Stimulated activated naive CD8-positive, alpha-beta T cell treated with anti-CD3 and anti-CD28 coated beads, Interleukin-15, amount 100 ng/mL, for 72 hours (primary cell): ENCODE measurements around the gene SERPINB6.
"Not testable (repeated sequence)": the region's sequence is repeated elsewhere in the genome, so short reads cannot be mapped to it uniquely, and the experiment has no call there.

ENCODE experiments used
- ATAC-seq: fragments of 150-1000 bp; cut with Tn5 transposase; 2 replicates; pipeline ENCODE4 v1.10.0; 2021; ENCODE audit warnings: mild to moderate bottlenecking, moderate library complexity
- DNase-seq, 2 donors: peaks; one replicate each; pipeline ENCODE4 v3.0.0; 2021 to 2022
- H3K27ac Mint-ChIP-seq, 2 donors: one replicate each; pipeline ENCODE4 v1.8.0; 2022; ENCODE audit warnings: mild to moderate bottlenecking in 2 of 2, mixed read lengths in 2 of 2, moderate library complexity in 2 of 2
- H3K27me3 Mint-ChIP-seq: one replicate; pipeline ENCODE4 v1.8.0; 2022; ENCODE audit warnings: mixed read lengths
- H3K4me1 Mint-ChIP-seq: one replicate; pipeline ENCODE4 v1.8.0; 2022; ENCODE audit warnings: mild to moderate bottlenecking, mixed read lengths
- H3K4me3 Mint-ChIP-seq, 2 donors: one replicate each; pipeline ENCODE4 v1.8.0; 2022; ENCODE audit warnings: mild to moderate bottlenecking in 2 of 2, mixed read lengths in 2 of 2, moderate library complexity in 1 of 2
- H3K9me3 Mint-ChIP-seq, 2 donors: one replicate each; pipeline ENCODE4 v1.8.0; 2022; ENCODE audit warnings: mixed read lengths in 2 of 2

The SERPINB6 gene

DNA sequence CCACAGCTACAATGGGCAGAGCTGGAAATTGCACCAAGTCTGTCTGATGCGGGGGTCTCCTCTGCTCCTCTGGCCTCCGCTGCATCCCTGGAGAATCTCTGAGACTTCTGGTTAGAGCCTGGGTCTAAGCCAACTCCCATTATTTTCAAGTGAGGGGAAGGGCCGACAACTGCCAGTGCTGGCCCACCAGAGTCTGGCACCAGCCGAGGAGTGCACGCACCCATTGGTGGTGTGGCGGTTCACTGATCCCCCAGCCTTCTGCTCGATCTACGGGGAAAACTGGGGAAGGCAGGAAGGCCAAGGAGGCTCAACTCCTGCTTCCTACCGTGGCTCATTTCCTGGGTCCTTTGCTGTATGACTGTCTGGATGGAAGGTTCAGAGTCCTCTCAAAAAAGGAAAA, 34.5 kb upstream of the SERPINB6 start:
- H3K27ac Mint-ChIP-seq = no peak overlapping the region
- no peak overlapping the region for H3K4me3 Mint-ChIP-seq
- H3K4me1 Mint-ChIP-seq = peaks cover 38% of the 10 kb centered on the region
- DNase-seq = no peak
- no peak for ATAC-seq
- no peaks in the 10 kb centered on the region for H3K27me3 Mint-ChIP-seq
- H3K9me3 Mint-ChIP-seq = peaks cover 8% of the 10 kb centered on the region in 2 donors

DNA sequence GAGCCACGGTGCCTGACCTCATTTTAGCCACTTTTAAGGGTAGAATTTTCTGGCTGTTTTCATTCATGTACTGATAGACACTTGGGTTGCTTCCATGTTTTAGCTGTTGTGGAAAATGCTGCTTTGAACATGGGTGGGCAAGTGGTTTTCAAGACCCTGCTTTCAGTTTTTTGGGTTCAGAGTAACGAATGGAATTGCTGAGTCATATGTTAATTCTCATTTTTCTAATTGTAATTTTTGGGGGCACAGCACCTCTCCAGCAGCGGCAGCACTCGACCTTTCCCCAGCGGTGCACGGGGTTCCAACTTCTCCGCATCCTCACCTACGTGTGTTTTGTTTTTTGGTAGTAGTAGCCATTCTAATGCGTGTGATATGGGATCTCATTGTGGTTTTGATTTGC, 33.7 kb upstream of the SERPINB6 start:
- DNase-seq (no peak), ATAC-seq (no peak)
- H3K27ac Mint-ChIP-seq = no peak overlapping the region
- no peak overlapping the region for H3K4me3 Mint-ChIP-seq
- H3K4me1 Mint-ChIP-seq = peaks cover 41% of the 10 kb centered on the region
- H3K9me3 Mint-ChIP-seq = peaks cover 0 to under 1% of the 10 kb centered on the region in 2 donors
- no peaks in the 10 kb centered on the region for H3K27me3 Mint-ChIP-seq

DNA sequence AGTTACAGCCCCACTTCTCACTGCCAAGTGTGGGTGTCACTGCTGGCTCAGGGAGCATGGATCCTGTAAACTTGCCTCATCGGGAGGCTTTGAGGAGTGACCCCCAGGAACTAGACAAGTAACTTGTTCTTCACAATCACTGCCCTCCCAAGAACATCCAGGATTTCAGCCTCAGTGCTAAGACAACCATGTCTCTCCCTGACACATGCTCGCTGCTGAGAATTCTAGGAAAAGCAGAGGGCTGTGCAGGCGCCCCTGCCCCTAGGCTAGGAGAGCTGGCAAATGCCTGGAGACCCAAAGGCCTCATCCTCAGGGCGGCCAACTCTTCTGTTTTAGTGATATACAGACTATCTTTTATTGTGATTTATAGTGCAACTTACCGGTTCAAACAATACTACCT, 31.9 kb upstream of the SERPINB6 start:
- ATAC-seq, DNase-seq, H3K27ac Mint-ChIP-seq, H3K27me3 Mint-ChIP-seq, H3K4me3 Mint-ChIP-seq, H3K9me3 Mint-ChIP-seq: not testable (repeated sequence)
- peaks cover 42% of the 10 kb centered on the region for H3K4me1 Mint-ChIP-seq

DNA sequence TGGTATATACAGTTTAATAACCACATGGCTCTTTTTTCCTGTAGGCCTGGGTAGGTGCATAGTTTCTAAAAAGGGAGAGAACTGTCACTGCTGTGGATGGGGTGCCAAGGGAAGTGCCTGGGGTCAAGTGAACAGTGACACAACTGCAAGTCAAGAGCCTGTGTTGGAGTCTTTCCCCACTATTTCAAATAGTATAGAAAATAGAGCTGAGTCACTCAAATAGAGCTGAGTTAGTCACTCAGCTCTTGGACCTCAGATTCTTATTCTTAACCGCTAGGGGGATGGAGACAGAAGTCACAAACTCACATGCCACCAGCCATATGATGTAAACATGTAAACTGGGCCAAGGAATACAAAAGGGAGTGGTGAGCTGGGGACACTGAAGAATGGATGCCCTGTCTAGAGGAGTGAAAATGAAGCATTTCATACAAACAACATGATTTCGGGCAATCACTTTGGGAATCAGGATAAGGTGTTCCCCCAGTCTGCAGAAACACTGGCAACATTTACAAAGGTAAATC, 30.5 kb upstream of the SERPINB6 start:
- Mint-ChIP-seq H3K4me3 (no peak overlapping the region), H3K27me3 (no peaks in the 10 kb centered on the region), H3K4me1 (peaks cover 46% of the 10 kb centered on the region), H3K9me3 (no peaks in the 10 kb centered on the region), H3K27ac (no peak overlapping the region)
- DNase-seq = no peak
- no peak for ATAC-seq

DNA sequence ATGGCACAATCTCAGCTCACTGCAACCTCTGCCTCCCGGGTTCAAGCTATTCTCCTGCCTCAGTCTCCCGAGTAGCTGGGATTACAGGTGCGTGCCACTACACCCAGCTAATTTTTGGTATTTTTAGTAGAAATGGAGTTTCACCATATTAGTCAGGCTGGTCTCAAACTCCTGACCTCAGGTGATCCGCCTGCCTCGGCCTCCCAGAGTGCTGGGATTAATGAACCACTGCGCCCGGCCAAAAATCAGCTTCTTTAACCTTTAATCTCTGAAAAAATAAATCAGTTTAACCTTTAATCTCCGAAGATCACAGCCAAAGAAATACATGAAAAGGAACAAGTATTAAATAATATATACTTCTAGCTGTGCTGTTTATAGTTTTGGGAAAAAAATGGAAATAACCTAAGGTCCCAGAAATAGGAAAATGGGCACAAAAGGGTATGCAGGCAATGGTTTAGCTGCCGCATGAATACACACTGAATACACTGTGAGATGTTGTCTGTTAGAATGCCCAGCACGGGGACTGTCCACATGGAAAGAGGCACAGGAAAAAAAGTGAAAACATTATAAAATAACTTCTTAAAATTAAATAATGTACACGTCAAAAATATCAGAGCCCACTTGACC, 29.9 kb upstream of the SERPINB6 start:
- peak overlapping the region; percentile 91 to 94 for H3K4me3 Mint-ChIP-seq
- no peak for ATAC-seq
- peaks cover 46% of the 10 kb centered on the region for H3K4me1 Mint-ChIP-seq
- H3K9me3 Mint-ChIP-seq = no peaks in the 10 kb centered on the region
- no peak for DNase-seq
- H3K27ac Mint-ChIP-seq = no peak overlapping the region
- H3K27me3 Mint-ChIP-seq = no peaks in the 10 kb centered on the region

DNA sequence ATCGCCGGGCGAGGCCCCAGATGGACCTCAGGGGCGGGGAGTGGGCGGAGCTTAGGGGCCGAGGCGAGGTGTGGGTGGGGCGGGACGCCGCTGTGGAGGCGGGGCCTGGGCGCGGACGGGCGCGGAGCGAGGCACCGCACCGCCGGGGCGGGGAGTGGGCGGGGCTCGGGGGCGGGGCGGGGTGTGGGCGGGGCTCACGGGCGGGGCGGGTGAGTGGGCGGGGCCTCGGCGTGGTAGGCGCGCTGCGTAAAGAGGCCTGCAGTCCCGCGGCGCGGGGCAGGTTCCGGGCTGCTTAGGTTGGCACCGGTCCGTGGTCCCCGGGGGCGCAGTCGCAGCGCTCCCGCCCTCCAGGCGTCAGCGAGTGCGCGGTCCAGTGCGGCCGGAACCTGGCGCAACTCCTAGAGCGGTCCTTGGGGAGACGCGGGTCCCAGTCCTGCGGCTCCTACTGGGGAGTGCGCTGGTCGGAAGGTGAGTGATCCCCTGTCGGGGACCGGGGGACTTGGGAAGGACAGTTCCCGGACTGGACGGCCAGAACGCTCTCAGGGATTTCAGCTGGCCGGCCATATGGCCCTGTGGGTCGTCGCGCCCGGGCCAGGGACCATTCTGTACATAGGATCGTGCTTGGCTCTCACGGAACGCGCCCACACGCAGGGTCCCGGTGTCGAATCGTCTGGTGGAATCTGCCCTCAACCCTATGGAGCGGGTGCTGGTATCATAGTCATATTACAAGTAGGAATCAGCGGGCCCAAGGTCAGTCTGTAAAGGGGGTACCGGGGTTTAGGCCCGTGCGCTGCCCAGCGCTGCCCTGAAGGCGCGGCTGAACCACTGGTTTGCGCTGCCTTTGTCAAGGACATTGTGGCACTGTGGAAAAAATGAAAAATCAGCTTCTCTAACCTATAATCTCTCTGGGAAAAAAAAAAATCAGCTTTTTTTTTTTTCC, 28.5 kb upstream of the SERPINB6 start, which contains the start of gene NQO2:
TSS of gene NQO2 (plus strand) at position 277 of the 940 bp plus-strand sequence. CDS start 6,659 bp downstream, outside the sequence.
- Mint-ChIP-seq H3K9me3 (no peaks in the 10 kb centered on the region), H3K27ac (peak within 1 kb of the TSS; percentile 97 to 99), H3K4me3 (peak within 1 kb of the TSS; percentile 95 to 98), H3K4me1 (peaks cover 37% of the 10 kb centered on the region), H3K27me3 (no peaks in the 10 kb centered on the region)
- ATAC-seq (peak; percentile 81), DNase-seq (peak; percentile 90 to 92)

DNA sequence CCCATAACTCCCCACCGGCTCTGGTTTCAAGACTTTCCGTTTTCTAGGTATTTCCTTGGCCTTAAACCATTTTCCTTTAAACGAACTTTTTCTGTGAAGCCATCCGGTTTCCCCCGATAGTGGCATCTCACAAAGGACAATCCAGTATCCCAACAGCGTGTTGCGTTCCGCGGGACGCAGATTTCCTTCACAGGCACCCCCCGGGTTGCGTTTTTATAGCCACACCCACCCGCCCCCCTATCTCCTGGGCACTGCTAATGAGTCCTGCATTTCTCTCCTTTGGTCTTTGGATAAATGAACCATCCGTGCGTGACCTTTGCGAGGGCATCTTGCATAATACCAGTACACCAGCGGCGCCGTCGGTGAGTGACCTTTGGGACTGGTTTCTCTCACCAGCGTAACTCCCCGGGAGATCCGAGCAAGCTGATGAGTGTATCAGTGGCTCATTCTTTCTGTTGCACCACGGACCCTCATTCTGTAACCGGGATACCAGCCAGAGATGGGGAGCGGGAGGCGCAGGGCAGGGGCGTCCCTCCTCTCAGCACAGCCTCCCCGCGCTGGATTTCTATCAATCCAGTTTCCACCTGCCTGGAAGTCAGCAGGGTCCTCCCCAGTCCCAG, 27.7 kb upstream of the SERPINB6 start:
- no peaks in the 10 kb centered on the region for H3K9me3 Mint-ChIP-seq
- peak overlapping the region; percentile 97 to 99 for H3K27ac Mint-ChIP-seq
- ATAC-seq (peak; percentile 78), DNase-seq (peak in 1 of 2 donors; percentile 87)
- peaks cover 29% of the 10 kb centered on the region for H3K4me1 Mint-ChIP-seq
- H3K4me3 Mint-ChIP-seq = peak overlapping the region; percentile 95 to 98
- H3K27me3 Mint-ChIP-seq = no peaks in the 10 kb centered on the region

DNA sequence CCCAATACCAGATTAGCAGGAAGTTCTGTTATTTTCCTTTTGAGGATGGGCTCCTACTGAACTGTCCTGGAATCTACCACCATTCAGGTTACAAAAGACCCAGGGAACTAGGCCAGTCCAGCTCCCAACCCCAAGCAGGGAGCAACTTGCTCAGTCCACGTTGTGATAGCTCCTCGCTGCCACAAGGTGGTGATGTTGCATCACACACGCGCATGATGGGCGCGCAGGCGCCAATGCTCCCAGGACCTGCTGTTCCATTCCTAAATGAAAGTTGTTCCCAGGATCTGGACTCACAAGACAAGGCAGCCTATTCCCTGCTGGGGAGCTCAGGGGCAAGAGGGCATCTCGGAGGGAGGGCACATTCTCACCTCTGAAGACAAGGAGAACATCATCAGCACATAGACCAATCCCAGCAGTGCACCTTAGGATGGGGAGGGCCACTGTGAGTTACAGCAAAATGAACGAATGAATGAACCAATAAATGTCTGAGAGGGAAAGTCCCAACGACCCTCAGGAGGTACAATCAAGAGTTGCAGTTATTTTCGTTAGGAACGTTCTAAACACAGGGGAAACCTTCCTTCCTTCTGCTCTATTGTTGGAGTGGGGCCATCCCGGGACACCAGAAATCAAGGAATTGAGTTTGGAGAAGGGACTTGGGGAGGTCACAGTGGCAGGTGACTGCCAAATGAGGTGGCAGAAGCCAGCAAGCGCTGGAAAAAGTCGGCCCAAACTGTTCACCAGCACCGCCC, 27.1 kb upstream of the SERPINB6 start:
- peak overlapping the region; percentile 95 to 98 for H3K4me3 Mint-ChIP-seq
- ATAC-seq = peak; percentile 75
- peak overlapping the region; percentile 97 to 99 for H3K27ac Mint-ChIP-seq
- peak; percentile 75 to 79 for DNase-seq
- not testable (repeated sequence) for H3K9me3 Mint-ChIP-seq, H3K27me3 Mint-ChIP-seq
- H3K4me1 Mint-ChIP-seq = peaks cover 29% of the 10 kb centered on the region

DNA sequence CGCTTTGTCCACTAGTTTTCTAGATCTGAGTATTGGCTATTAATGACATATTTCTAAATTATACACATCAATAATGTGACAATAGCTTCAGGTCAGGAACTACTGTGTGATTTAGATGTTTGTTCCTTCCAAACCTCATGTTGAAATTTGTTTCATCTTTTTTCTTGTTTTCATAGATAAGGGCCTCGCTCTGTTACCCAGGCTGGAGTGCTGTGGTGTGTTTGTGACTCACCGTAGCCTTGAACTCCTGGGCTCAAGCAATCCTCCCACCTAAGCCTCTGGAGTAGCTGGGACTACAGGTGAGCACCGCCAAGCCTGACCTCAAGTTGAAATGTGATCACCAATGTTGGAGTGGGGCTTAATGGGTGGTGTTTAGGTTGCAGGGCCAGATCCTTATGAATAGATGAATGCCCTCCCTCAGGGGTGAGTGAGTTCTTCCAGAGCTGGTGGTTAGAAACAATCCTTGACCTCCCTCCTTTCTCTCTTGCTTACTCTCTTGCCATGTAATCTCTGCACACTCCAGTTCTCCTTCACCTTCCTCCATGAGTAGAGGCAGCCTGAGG, 22.5 kb upstream of the SERPINB6 start:
- Mint-ChIP-seq H3K4me3 (no peak overlapping the region), H3K4me1 (peaks cover 5% of the 10 kb centered on the region), H3K27me3 (no peaks in the 10 kb centered on the region), H3K9me3 (no peaks in the 10 kb centered on the region), H3K27ac (no peak overlapping the region)
- ATAC-seq (no peak), DNase-seq (no peak)

DNA sequence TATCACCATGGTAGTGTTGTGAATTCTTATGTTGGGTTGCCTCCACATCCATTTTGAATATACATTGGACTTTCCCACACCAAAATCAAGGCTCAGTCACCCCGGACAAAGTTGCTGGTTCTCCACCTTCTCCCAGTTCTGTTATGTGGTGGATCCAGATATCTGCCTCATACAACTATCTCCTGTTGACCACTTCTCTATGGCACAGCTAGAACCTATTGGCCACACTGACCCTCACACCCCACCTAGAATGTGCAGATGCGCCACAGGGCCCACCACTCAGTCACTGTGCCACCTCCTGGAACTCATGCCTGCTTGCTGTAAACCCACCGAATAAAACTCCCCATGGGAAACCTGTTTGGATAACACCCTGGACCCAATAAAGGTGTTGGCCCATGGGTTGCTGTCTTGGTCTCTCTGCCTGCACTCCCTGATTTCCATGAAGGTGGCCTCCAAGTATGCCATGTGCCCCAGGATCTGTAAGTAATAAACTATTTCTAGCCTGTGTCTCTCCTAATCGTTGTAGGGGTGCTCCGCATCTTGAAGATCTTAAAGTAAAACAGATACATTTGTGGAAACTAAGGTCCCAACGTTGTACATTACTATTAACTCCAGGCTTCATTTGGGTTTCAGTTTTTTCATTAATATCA, 21.1 kb upstream of the SERPINB6 start:
- Mint-ChIP-seq H3K27me3 (no peaks in the 10 kb centered on the region), H3K27ac (no peak overlapping the region), H3K9me3 (no peaks in the 10 kb centered on the region), H3K4me1 (peaks cover 12% of the 10 kb centered on the region), H3K4me3 (no peak overlapping the region)
- DNase-seq (no peak), ATAC-seq (no peak)

DNA sequence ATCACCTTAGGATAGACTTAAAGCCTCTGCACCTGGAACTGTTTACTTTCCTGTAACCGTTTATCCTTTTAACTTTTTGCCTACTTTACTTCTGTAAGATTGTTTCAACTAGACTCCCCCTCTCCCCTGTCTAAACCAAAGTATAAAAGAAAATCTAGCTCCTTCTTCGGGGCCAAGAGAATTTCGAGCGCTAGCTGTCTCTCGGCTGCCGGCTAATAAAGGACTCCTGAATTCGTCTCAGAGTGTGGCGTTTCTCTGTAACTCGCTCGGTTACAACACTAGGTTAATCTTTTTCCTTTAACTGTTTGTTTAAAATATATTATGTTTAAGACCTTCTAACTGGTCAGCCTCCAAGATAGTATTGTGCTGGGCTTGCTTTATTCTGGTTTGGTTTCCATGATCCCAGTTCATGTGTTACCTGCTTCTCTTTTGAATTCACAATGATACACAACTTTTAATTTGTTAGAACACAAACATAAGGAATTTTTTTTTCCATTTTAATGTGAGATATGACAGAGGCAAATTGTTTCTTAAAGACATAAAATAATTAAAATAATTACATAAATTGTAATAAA, 19.7 kb upstream of the SERPINB6 start:
- ATAC-seq = no peak
- peak overlapping the region; percentile 96 to 100 for H3K27ac Mint-ChIP-seq
- no peaks in the 10 kb centered on the region for H3K9me3 Mint-ChIP-seq
- H3K27me3 Mint-ChIP-seq = no peaks in the 10 kb centered on the region
- peaks cover 16% of the 10 kb centered on the region for H3K4me1 Mint-ChIP-seq
- H3K4me3 Mint-ChIP-seq = peak overlapping the region; percentile 85 to 90
- DNase-seq = no peak

DNA sequence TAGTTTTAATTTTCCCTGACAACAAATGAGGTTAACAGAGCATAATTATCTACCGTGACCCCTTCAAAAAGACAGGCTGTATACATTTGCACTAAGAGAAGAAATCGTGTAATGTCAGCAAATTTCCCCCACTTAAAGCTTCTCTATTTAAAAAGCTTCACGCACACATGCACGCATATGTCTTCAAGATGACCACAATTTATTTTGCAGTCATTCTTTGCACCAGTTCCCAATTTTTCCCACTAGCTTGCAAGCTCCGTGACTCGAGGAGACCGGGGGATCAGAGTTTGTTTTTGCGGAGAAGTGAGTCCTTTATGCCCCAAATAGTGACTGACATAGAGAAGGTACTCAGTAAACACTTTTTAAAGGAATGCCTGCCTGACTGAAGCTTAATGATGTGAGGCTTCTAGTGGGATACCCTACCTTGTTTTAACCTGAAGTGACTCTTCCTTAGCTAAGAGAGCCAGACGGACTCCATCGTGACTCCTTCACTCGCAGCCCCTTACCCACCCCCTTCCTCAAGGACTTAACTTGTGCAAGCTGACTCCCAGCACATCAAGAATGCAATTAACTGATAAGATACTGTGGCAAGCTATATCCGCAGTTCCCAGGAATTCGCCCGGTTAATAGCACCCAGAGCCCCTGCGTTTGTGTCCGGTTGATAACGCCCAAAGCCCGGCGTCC, 19.0 kb upstream of the SERPINB6 start:
- no peaks in the 10 kb centered on the region for H3K9me3 Mint-ChIP-seq
- no peaks in the 10 kb centered on the region for H3K27me3 Mint-ChIP-seq
- H3K4me3 Mint-ChIP-seq = peak overlapping the region; percentile 85 to 90
- ATAC-seq (no peak), DNase-seq (peak; percentile 10 to 37)
- H3K27ac Mint-ChIP-seq = peak overlapping the region; percentile 96 to 100
- H3K4me1 Mint-ChIP-seq = peaks cover 16% of the 10 kb centered on the region

DNA sequence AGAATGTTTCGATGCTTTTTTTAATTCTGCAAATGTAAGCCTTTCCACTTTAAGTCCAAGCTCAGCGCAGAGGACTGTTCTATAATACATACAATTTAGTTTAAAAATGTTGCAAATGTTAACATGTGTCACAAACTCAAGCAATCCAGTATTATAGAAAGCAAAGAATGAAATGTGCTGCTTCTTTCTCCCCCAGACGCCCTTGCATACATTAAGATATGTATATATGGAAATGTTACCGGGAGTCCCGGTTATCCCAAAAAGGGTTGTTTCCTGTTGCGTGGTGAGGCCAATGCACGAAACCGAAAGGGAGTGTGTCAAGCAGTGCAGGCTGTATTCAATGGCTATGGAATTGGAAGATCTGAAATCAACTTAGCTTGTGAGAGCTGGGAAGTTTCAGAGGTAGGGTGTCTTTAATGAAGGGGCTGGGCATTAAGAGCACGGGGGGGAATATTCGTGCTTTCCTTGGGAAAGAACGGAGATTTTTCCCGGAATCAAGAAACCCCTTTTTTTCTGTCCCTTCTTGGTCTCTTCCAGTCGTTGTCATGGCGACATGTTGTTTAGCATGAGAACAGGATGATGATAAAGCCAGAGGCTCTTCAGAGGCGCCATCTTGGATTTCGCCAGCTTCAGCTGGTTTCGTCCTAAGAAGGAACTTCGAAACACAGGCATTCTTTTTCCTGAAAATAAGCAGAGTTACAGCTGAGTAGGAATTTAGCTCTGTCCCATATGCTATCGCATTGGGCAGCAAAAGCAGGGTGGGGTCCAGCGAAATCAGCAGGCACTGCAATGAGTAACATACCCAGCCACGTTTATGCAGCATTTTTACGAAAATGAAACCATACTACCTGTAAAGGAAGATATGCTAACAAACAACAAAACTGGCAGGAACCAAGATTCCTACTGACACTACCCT, 18.2 kb upstream of the SERPINB6 start:
- DNase-seq (peak; percentile 80 to 87), ATAC-seq (peak; percentile 83)
- Mint-ChIP-seq H3K4me1 (peaks cover 16% of the 10 kb centered on the region), H3K27me3 (no peaks in the 10 kb centered on the region), H3K9me3 (no peaks in the 10 kb centered on the region), H3K27ac (peak overlapping the region; percentile 96 to 100), H3K4me3 (peak overlapping the region; percentile 85 to 90)
